ENCODE results near the gene TCEAL4.
A peak's percentile ranks its signal among the peaks of the same experiment; 100 is the strongest.

TCEAL4 gene
- 12.0 to 12.5 reads per million in 2 experiments for total RNA-seq

- DNase-seq (ENCODE audit: low read depth) = no peak
Observed at GRCh38 chrX:103585411-103586313, at the start of gene TCEAL4. Gene TCEAL4, plus strand, starts transcription at chrX:103585515. Its CDS starts 1,161 bp downstream, at chrX:103586676.

- DNase-seq (ENCODE audit: low read depth) = no peak
Observed at GRCh38 chrX:103536071-103536470, 49.2 kb upstream of the TCEAL4 start.

GRCh38 chrX:103536732-103537131 lies 48.6 kb upstream of the TCEAL4 start:
- no peak for DNase-seq (ENCODE audit: low read depth)

GRCh38 chrX:103537871-103538387 lies 47.4 kb upstream of the TCEAL4 start:
- DNase-seq (ENCODE audit: low read depth) = no peak

- no peak for DNase-seq (ENCODE audit: low read depth)
Observed at GRCh38 chrX:103538728-103539127, 46.6 kb upstream of the TCEAL4 start.

GRCh38 chrX:103539695-103540094 lies 45.6 kb upstream of the TCEAL4 start:
- no peak for DNase-seq (ENCODE audit: low read depth)

GRCh38 chrX:103540145-103540544 lies 45.2 kb upstream of the TCEAL4 start:
- no peak for DNase-seq (ENCODE audit: low read depth)

GRCh38 chrX:103549916-103550315 lies 35.4 kb upstream of the TCEAL4 start:
- no peak for DNase-seq (ENCODE audit: low read depth)

- no peak for DNase-seq (ENCODE audit: low read depth)
Observed at GRCh38 chrX:103550415-103551051, 34.8 kb upstream of the TCEAL4 start.

GRCh38 chrX:103552236-103552635 lies 33.1 kb upstream of the TCEAL4 start:
- DNase-seq (ENCODE audit: low read depth) = no peak

- DNase-seq (ENCODE audit: low read depth) = peak; percentile 58
Observed at GRCh38 chrX:103554687-103555424, 30.5 kb upstream of the TCEAL4 start.

- no peak for DNase-seq (ENCODE audit: low read depth)
Observed at GRCh38 chrX:103556963-103557612, 28.2 kb upstream of the TCEAL4 start.

- no peak for DNase-seq (ENCODE audit: low read depth)
Observed at GRCh38 chrX:103560256-103560655, 25.1 kb upstream of the TCEAL4 start.

- DNase-seq (ENCODE audit: low read depth) = no peak
Observed at GRCh38 chrX:103562801-103563200, 22.5 kb upstream of the TCEAL4 start.

GRCh38 chrX:103565197-103565596 lies 20.1 kb upstream of the TCEAL4 start:
- no peak for DNase-seq (ENCODE audit: low read depth)

GRCh38 chrX:103565752-103566151 lies 19.6 kb upstream of the TCEAL4 start:
- no peak for DNase-seq (ENCODE audit: low read depth)

- no peak for DNase-seq (ENCODE audit: low read depth)
Observed at GRCh38 chrX:103571121-103571520, 14.2 kb upstream of the TCEAL4 start.

GRCh38 chrX:103571726-103572125 lies 13.6 kb upstream of the TCEAL4 start:
- DNase-seq (ENCODE audit: low read depth) = no peak

GRCh38 chrX:103573202-103573601 lies 12.1 kb upstream of the TCEAL4 start:
- DNase-seq (ENCODE audit: low read depth) = no peak

- DNase-seq (ENCODE audit: low read depth) = no peak
Observed at GRCh38 chrX:103584596-103584995, 719 bp upstream of the TCEAL4 start.

- DNase-seq (ENCODE audit: low read depth) = no peak
Observed at GRCh38 chrX:103586314-103586646, 965 bp downstream of the TCEAL4 start.

- DNase-seq (ENCODE audit: low read depth) = no peak
Observed at GRCh38 chrX:103586659-103587058, 1.3 kb downstream of the TCEAL4 start.
